ENCODE data around the gene NBAS.

DNA sequence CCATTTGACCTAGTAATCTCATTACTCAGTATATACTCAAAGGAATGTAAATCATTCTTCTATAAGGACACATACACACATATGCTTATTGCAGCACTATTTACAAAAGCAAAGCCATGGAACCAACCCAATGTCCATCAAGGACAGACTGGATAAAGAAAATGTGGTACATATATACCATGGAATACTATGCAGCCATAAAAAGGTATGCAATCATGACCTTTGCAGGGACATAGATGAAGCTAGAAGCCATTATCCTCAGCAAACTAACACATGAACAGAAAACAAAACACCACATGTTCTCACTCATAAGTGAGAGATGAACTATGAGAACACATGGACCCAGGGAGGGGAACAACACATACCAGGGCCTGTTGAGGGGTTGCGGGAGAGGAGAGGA lies 214.5 kb downstream of the NBAS start:
- TF ChIP-seq, protein P1, sequence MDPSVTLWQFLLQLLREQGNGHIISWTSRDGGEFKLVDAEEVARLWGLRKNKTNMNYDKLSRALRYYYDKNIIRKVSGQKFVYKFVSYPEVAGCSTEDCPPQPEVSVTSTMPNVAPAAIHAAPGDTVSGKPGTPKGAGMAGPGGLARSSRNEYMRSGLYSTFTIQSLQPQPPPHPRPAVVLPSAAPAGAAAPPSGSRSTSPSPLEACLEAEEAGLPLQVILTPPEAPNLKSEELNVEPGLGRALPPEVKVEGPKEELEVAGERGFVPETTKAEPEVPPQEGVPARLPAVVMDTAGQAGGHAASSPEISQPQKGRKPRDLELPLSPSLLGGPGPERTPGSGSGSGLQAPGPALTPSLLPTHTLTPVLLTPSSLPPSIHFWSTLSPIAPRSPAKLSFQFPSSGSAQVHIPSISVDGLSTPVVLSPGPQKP (IDR thresholded peaks at IDR 0.05; ENCODE audit: borderline replicate concordance, low read depth, low read length) = no peak
- TF ChIP-seq CEBPB (IDR thresholded peaks at IDR 0.05; ENCODE audit: low read depth, low read length) = no peak
- TF ChIP-seq, protein P2, sequence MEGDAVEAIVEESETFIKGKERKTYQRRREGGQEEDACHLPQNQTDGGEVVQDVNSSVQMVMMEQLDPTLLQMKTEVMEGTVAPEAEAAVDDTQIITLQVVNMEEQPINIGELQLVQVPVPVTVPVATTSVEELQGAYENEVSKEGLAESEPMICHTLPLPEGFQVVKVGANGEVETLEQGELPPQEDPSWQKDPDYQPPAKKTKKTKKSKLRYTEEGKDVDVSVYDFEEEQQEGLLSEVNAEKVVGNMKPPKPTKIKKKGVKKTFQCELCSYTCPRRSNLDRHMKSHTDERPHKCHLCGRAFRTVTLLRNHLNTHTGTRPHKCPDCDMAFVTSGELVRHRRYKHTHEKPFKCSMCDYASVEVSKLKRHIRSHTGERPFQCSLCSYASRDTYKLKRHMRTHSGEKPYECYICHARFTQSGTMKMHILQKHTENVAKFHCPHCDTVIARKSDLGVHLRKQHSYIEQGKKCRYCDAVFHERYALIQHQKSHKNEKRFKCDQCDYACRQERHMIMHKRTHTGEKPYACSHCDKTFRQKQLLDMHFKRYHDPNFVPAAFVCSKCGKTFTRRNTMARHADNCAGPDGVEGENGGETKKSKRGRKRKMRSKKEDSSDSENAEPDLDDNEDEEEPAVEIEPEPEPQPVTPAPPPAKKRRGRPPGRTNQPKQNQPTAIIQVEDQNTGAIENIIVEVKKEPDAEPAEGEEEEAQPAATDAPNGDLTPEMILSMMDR (conservative IDR thresholded peaks at IDR 0.05; ENCODE audit: low read depth, low read length) = no peak
- TF ChIP-seq POLR2A (IDR thresholded peaks at IDR 0.05; ENCODE audit: low read depth, low read length) = no peak
- no peak for TF ChIP-seq MAFK (IDR thresholded peaks at IDR 0.05; ENCODE audit: low read depth, low read length)

All from IMR-90 (cell line).